T47D (cell line): ENCODE data around the gene FAM24A.
A peak's percentile ranks its signal among the peaks of the same experiment; 100 is the strongest.
"Not testable (repeated sequence)": the region's sequence is repeated elsewhere in the genome, so short reads cannot be mapped to it uniquely, and the experiment has no call there.

ENCODE experiments used
- DNase-seq, 2 experiments: peaks; one replicate each; pipeline versions ENCODE4 v3.0.0 to v3.0.0-alpha.2; 2011 to 2012; ENCODE audit warnings: low read depth in 1 of 2, low spot score in 1 of 2
- JUND ChIP-seq: IDR thresholded peaks from 2 replicates; pipeline ENCODE4 v1.6.1; 2012; ENCODE audit warnings: low read depth
- in situ Hi-C: cut with HindIII; loops from 2 replicates; pipeline ENCODE4 v1.10.0; 2016; ENCODE audit warnings: low sequenced_read_pairs, low pct_unique_long_range_greater_than_20kb

The FAM24A gene

GRCh38 chr10:122879339-122880273 lies 30.8 kb upstream of the FAM24A start, which contains the start of gene FAM24B:
Gene FAM24B, minus strand, starts transcription at chr10:122879581. Its CDS starts 29,066 bp downstream, at chr10:122850515.
- TF ChIP-seq JUND, result no peak
- peak; percentile 86 to 98 for DNase-seq
- in situ Hi-C loops, result no loop called here

- TF ChIP-seq JUND, result no peak
- in situ Hi-C loops, result no loop called here
- DNase-seq, result no peak
These were observed 27.6 kb upstream of the FAM24A start for GRCh38 chr10:122882766-122883165.

- in situ Hi-C loops, result no loop called here
- no peak for TF ChIP-seq JUND
- DNase-seq, result no peak
These were observed 26.2 kb upstream of the FAM24A start for GRCh38 chr10:122884166-122884565.

GRCh38 chr10:122894261-122894944 lies 16.0 kb upstream of the FAM24A start:
- TF ChIP-seq JUND, result no peak
- in situ Hi-C loops, result no loop called here
- DNase-seq, result no peak

- in situ Hi-C loops, DNase-seq: not testable (repeated sequence)
These were observed 6.5 kb upstream of the FAM24A start for GRCh38 chr10:122903861-122904260.

GRCh38 chr10:122911889-122912484 lies 1.6 kb downstream of the FAM24A start:
- TF ChIP-seq JUND, result no peak
- peak; percentile 25 to 79 for DNase-seq
- in situ Hi-C loops, result no loop called here

GRCh38 chr10:122915700-122916099 lies 5.3 kb downstream of the FAM24A start:
- DNase-seq, result no peak
- TF ChIP-seq JUND, result no peak
- in situ Hi-C loops, result no loop called here

- DNase-seq, result no peak
- in situ Hi-C loops, result no loop called here
- no peak for TF ChIP-seq JUND
These were observed 19.7 kb downstream of the FAM24A start for GRCh38 chr10:122930140-122930539.

GRCh38 chr10:122931088-122931906 lies 20.9 kb downstream of the FAM24A start:
- no peak for DNase-seq
- in situ Hi-C loops, result no loop called here
- TF ChIP-seq JUND, result no peak

GRCh38 chr10:122939133-122939855 lies 28.9 kb downstream of the FAM24A start:
- in situ Hi-C loops, result no loop called here
- no peak for DNase-seq
- no peak for TF ChIP-seq JUND

- DNase-seq, result no peak
These were observed 29.6 kb downstream of the FAM24A start for GRCh38 chr10:122939856-122940543.

More at GRCh38 chr10:122939856-122940543, 29.6 kb downstream of the FAM24A start:
- in situ Hi-C loops, result no loop called here
- no peak for TF ChIP-seq JUND
